ENCODE data around the gene ACO2. TPM values are rescaled to one million over a fixed set of nuclear protein-coding genes. Genes with fewer than 3 reads are reported as not detected.

ACO2 gene
- polyA plus RNA-seq, 5 donors = 47.4 to 65.1 (median 51.3) TPM

DNA sequence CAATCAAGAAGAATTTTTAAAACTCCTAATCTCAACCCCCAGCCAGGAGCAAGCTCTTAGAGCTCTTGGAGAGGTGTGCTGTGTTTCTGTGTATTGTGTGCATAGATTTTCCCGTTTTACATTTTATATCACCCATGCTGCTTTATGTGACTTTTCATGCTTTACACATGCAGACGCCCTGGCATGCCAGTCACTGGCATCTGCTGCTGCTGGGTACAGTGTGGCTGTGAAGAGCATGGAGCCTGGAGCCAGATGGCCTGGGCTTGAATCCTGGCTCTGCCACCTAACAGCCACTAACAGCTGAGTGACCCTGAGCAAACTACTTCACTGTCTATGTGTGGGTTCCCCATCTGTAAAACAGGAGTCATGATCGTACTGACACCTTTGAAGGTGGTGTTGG, 52.2 kb downstream of the ACO2 start:
- DNase-seq = no peak

GRCh38 chr22:41522813-41523212, 53.9 kb downstream of the ACO2 start:
- no peak for DNase-seq

GRCh38 chr22:41523464-41524221, 54.7 kb downstream of the ACO2 start:
- no peak for DNase-seq

DNA sequence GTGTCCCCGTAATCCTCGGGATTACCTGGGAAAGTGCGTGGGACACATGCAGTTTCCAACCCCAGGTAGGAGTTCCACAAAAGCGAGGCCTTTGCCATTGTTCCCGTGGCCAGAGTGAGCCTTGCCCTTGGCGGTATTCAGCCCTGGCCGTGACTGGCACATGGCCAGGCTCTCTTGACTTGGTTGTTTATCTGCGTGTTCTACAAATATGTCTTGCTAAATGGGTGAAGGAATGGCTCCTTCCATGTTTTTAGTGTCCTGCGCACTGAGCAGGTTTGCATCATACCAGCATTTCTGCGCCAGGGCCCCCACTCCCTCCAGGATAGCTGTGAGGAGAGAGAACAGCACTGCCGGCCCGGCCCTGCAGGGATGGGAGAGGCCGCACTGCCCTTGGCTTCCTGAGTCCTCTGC, 55.3 kb downstream of the ACO2 start:
- DNase-seq = peak; percentile 23 to 52

DNA sequence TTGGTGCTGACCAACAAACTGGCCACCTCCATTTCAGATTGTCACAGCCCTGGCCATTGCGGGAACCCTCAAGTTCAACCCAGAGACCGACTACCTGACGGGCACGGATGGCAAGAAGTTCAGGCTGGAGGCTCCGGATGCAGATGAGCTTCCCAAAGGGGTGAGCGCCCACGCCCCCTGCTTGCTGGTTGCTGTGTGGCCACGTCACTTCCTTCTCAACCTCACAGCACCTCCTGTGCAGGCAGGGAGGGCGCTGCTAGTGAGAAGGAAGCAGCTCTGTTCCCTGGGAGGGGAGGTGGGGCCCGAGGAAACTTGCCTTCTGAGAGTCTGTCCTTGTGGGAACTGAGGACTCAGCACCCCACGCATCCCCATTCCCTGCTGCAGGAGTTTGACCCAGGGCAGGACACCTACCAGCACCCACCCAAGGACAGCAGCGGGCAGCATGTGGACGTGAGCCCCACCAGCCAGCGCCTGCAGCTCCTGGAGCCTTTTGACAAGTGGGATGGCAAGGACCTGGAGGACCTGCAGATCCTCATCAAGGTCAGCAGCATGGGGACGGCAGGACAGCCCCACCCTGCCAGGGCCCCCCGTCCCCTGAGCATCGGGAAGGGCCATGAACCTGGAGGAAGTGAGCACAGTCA, 56.0 kb downstream of the ACO2 start:
- no peak for DNase-seq

DNA sequence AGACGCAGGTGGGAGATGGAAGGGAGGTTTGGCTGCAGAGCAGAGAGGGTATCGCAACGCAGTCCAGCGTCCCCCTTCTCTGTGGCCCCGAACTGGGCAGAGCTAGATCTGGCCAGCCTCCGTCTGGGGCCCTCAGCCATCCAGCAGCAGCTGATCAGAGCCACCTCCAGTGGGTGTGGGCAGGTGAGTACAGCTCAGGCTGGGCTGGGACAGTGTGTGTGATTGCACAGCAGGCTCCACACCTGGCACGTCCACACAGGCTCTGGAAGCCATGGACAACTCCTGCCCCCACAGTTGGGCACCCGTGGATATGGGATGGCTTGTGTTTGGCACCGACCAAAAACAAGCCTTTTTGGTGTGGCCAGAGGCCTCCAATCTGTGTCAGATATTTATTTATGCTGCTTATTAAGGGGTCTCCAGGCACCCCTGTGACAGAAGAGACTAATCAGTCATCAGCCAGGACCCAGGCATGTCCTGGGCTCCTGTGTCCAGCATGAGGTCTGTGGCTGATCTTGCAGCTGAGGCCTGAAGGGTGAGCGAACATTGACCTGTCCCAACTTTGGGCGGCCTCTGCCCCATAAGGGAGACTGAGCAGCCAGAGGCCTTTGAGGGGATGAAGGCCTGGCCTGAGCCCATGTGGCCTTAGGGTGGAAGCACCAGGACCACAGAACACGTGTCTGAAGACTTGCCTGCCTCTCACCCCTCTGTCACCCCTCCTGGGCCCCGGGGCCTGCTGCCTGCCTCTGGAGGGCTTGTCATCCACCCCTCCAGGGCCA, 56.7 kb downstream of the ACO2 start:
- no peak for DNase-seq

- no peak for DNase-seq
These were observed 57.4 kb downstream of the ACO2 start for GRCh38 chr22:41526226-41526829.

GRCh38 chr22:41526830-41527799, 58.2 kb downstream of the ACO2 start:
- DNase-seq = no peak

DNA sequence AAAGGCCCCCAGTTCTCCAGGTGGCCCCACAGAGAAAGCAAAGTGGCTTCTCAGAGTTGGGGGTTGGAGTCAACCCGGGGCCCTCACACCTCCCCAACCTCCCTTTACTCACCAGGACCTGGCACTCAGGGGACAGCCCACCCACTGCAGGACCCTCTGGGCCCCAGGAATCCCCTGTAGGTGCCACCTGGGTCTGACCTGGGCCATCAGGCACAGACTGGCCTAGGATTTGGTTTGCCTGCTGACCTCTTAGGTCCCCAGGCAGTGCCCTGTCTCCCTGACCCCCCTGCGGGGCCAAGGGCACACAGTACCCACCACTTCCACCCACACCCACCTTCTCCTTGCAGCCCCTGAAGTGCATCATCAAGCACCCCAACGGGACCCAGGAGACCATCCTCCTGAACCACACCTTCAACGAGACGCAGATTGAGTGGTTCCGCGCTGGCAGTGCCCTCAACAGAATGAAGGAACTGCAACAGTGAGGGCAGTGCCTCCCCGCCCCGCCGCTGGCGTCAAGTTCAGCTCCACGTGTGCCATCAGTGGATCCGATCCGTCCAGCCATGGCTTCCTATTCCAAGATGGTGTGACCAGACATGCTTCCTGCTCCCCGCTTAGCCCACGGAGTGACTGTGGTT, 59.3 kb downstream of the ACO2 start:
- DNase-seq = no peak

DNA sequence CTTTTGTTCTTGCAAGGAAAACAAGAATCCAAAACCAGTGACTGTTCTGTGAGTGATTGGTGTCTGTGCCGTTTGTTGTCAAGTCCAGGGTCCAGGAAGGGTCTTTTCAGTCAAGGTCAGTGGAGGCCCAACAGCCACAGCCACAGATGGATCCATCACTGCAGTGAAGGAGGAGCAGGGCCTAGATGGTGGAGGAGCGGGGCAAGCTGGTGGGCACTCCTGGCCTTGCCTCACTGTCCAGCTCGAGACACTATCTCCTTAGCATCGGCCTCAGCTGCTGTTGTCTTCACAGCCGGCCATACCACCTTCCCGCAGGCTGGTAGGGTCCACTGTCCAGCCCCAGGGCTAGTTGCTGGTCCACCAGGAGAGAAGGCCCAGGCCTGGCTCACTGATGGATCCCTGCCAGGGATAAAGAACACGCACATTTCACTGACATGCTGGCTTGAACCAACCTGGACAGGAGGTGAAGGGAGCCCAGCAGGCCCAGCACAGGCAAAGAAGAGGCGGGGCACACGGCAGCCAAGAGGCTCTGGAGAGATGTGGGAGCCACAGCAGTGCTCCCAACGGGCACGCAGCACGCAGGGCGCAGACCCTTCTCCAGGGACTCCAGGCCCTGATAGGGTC, 60.1 kb downstream of the ACO2 start:
- no peak for DNase-seq

GRCh38 chr22:41530890-41531714, 62.2 kb downstream of the ACO2 start:
- no peak for DNase-seq

- DNase-seq = no peak
These were observed 63.0 kb downstream of the ACO2 start for GRCh38 chr22:41531715-41532477.

DNA sequence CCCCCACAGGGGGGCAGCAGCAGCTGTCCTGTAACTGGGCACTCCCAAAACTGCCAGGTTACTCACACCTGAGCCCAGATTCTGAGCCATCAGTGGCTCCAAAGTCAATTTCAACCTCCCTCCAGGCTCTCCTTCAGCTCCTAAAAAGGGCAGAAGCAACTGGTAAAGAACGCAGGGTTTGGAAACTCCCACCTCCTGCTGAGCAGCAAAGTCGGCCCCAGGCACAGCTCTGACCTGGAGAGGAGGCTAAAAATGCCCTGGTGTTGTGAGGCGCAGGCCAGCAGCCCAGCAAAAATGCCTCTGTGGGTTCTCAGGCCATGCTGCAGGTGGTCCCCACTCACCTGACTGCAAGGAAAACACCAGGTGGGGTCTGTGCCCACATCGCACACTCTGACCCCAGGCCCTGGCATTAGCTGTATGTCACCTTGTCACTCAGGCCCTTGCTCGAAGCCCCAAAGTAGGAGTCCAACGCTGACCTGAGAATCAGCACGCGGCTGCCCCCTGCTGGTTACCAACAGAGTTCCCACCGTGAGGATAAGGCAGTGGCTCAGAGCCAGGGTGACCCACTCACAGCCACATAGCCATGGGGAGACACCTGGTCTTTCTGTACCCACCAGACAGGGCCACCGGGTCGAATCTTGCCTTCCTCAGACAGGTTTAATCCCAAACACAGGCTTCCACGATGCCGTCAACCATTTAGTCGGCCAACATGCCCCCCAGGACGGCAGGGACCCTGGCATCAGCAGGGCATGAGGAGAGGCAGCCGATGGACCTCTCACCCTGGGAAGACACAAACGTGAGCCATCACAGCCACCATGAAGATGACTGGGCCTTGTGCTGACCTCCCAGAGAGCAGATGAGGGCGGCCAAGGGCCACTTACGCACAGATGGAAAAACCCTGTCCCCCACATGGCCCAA, 64.2 kb downstream of the ACO2 start:
- peak in 1 of 2 donors; percentile 42 for DNase-seq

DNA sequence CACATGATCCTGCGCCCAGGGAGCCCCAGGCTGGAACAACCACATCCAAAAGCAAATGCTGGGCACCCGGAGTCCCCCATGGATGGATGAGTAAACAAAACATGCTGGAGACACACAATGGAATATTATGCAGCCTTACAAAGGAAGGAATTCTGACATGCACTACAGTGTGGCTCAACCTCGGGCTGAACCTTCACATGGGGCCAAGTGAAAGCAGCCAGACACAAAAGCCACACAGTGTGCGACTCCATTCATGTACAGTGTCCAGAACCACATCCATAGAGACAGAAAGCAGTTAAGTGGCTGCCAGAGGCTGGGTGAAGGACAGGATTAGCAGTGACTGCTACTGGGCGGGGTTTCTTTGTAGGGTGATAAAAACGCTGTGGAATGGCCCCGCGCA, 65.3 kb downstream of the ACO2 start:
- DNase-seq = no peak

DNA sequence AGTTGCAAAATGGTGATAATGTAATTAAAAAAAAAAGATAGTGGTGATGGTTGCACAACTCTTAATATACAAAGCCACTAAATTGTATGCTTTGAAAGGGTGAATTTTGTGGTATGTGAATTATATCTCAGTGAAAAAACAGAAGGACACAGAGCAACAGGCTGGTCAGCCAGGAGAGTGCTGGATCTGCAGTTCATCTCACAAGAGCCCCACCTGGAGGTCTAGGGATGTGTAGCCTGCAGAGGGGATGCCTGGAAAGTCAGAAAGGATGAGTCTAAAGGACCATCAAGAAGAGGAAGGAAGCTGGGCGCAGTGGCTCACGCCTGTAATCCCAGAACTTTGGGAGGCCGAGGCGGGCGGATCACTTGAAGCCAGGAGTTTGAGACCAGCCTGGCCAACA, 66.3 kb downstream of the ACO2 start:
- DNase-seq = no peak

GRCh38 chr22:41537203-41537602, 68.3 kb downstream of the ACO2 start:
- DNase-seq = no peak

GRCh38 chr22:41538583-41538982, 69.7 kb downstream of the ACO2 start:
- DNase-seq = no peak
